HuH-7.5 (cell line): ENCODE results near the gene ASPSCR1.

Experiments used
- DNase-seq: peaks from one replicate; pipeline ENCODE4 v3.0.0; 2011; ENCODE audit warnings: low spot score

ASPSCR1 gene

GRCh38 chr17:81999976-82000802 lies 22.8 kb downstream of the ASPSCR1 start:
- no peak for DNase-seq

- DNase-seq, result no peak
These were observed 23.6 kb downstream of the ASPSCR1 start for GRCh38 chr17:82000803-82001570.

GRCh38 chr17:82001571-82002056 lies 24.2 kb downstream of the ASPSCR1 start:
- DNase-seq, result no peak

- DNase-seq, result peak; percentile 45
These were observed 26.3 kb downstream of the ASPSCR1 start for GRCh38 chr17:82003411-82004381.

- no peak for DNase-seq
These were observed 27.4 kb downstream of the ASPSCR1 start for GRCh38 chr17:82004517-82005455.

- no peak for DNase-seq
These were observed 28.4 kb downstream of the ASPSCR1 start for GRCh38 chr17:82005701-82006348.

GRCh38 chr17:82006468-82007227 lies 29.2 kb downstream of the ASPSCR1 start:
- DNase-seq, result no peak

GRCh38 chr17:82007228-82007494 lies 29.7 kb downstream of the ASPSCR1 start:
- no peak for DNase-seq

- no peak for DNase-seq
These were observed 30.2 kb downstream of the ASPSCR1 start for GRCh38 chr17:82007495-82008257.

- DNase-seq, result no peak
These were observed 31.0 kb downstream of the ASPSCR1 start for GRCh38 chr17:82008258-82008940.

GRCh38 chr17:82008941-82009405 lies 31.5 kb downstream of the ASPSCR1 start:
- DNase-seq, result no peak

- no peak for DNase-seq
These were observed 32.0 kb downstream of the ASPSCR1 start for GRCh38 chr17:82009413-82009812.

- no peak for DNase-seq
These were observed 33.4 kb downstream of the ASPSCR1 start for GRCh38 chr17:82010575-82011525.

GRCh38 chr17:82011617-82012187 lies 34.3 kb downstream of the ASPSCR1 start:
- no peak for DNase-seq

- DNase-seq, result no peak
These were observed 34.8 kb downstream of the ASPSCR1 start for GRCh38 chr17:82012261-82012639.

- DNase-seq, result no peak
These were observed 35.3 kb downstream of the ASPSCR1 start for GRCh38 chr17:82012640-82013295.
